HepG2 (cell line): ENCODE measurements around the gene WDR35. TPM values are rescaled to one million over a fixed set of nuclear protein-coding genes. Genes with fewer than 3 reads are reported as not detected.

Experiments
- ATAC-seq: fragments of 200-7000 bp; cut with Tn5 transposase; 3 replicates; pipeline ENCODE4 v1.9.1; 2020; ENCODE audit warnings: mild to moderate bottlenecking, moderate library complexity
- BruUV-seq: library from RNA; stranded (reverse); fragments of 400-500 nt; replicated peaks from 2 replicates; lab custom pipeline; 2021; lab: Mats Ljungman, UMichigan
- CTCF ChIA-PET: fragments of 300-600 bp; formaldehyde crosslinking; extraction: SDS; loops from one replicate; lab custom pipeline; 2021; ENCODE audit warnings: low total read pairs, inconsistent platforms, low intra/inter-chr PET ratio; lab: Yijun Ruan, JAX
- POLR2A ChIA-PET: fragments of 350-600 bp; sonication (Branson Sonifier 250); formaldehyde crosslinking; loops from one replicate; lab custom pipeline; 2020; ENCODE audit warnings: antibody characterized with exemption, inconsistent platforms; lab: Yijun Ruan, JAX
- DNase-seq: peaks from one replicate; pipeline ENCODE4 v3.0.0-alpha.2; 2015; ENCODE audit warnings: low spot score
- FAIRE-seq: peaks from 3 replicates; lab custom pipeline; 2011; peaks lifted over from hg19 to GRCh38; lab: Jason Lieb, UNC
- H2AFZ ChIP-seq: one replicate; pipeline ENCODE4 v1.6.1; 2011; ENCODE audit warnings: low read length, inconsistent platforms
- H3K27ac ChIP-seq: fragments of 300-600 bp; 3 replicates; pipeline ENCODE4 v1.8.0; 2011; ENCODE audit warnings: mixed run types, mild to moderate bottlenecking, mixed read lengths, low read length, inconsistent platforms; ENCODE audit not compliant: insufficient read depth; ENCODE audit errors: extremely low read length
- H3K27me3 ChIP-seq, 2 experiments: fragments of 200-600 bp in 1 of 2; 2 replicates in 1 of 2; 3 replicates in 1 of 2; pipeline versions ENCODE4 v1.6.0 to v1.8.0; 2011; ENCODE audit warnings: low read length in 2 of 2, mild to moderate bottlenecking in 2 of 2, moderate library complexity in 2 of 2, inconsistent platforms in 1 of 2; ENCODE audit not compliant: insufficient read depth in 2 of 2, control insufficient read depth in 1 of 2
- H3K36me3 ChIP-seq, 2 experiments: fragments of 200-600 bp in 1 of 2; replicated peaks in 1 of 2; 2 replicates in 1 of 2; 3 replicates in 1 of 2; pipeline versions ENCODE4 v1.5.1 to v1.8.0; 2011; ENCODE audit warnings: low read length in 2 of 2, inconsistent platforms in 1 of 2; ENCODE audit not compliant: insufficient read depth in 2 of 2, control insufficient read depth in 1 of 2
- H3K4me1 ChIP-seq: 2 replicates; pipeline ENCODE4 v1.5.1; 2012; ENCODE audit warnings: low read length, inconsistent platforms; ENCODE audit not compliant: insufficient read depth
- H3K4me2 ChIP-seq: 2 replicates; pipeline ENCODE4 v1.6.0; 2011; ENCODE audit warnings: low read depth, low read length, inconsistent platforms
- H3K4me3 ChIP-seq, 3 experiments: fragments of 200-600 bp in 1 of 3; sonication (generic), shearing (Covaris generic) in 1 of 3; replicated peaks in 1 of 3; 2 replicates each; pipeline ENCODE4 v1.5.1; 2011 to 2016; ENCODE audit warnings: low read length in 3 of 3, inconsistent platforms in 2 of 3, low read depth in 2 of 3, mild to moderate bottlenecking in 2 of 3, control low read depth in 1 of 3, mixed read lengths in 1 of 3; ENCODE audit not compliant: insufficient read depth in 1 of 3
- H3K79me2 ChIP-seq: one replicate; pipeline ENCODE4 v1.6.1; 2011; ENCODE audit warnings: low read length, inconsistent platforms; ENCODE audit not compliant: insufficient read depth
- H3K9ac ChIP-seq: 2 replicates; pipeline ENCODE4 v1.6.0; 2011; ENCODE audit warnings: mild to moderate bottlenecking, low read depth, low read length, inconsistent platforms; ENCODE audit not compliant: insufficient read depth
- H3K9me3 ChIP-seq: 2 replicates; pipeline ENCODE4 v1.5.1; 2012; ENCODE audit warnings: mild to moderate bottlenecking, low read length
- H4K20me1 ChIP-seq: 2 replicates; pipeline ENCODE4 v1.6.0; 2011; ENCODE audit warnings: inconsistent platforms, mild to moderate bottlenecking, low read length, moderate library complexity; ENCODE audit not compliant: insufficient read depth
- ARNT ChIP-seq: fragments of 450-650 bp; IDR thresholded peaks from 2 replicates; pipeline ENCODE4 v1.6.1; 2017
- ARNTL ChIP-seq: sonication (generic); formaldehyde crosslinking; IDR thresholded peaks from 2 replicates; pipeline ENCODE4 v1.4.0; 2020; ENCODE audit warnings: mild to moderate bottlenecking, missing genetic modification reagents
- FOSL1 ChIP-seq: sonication (generic); formaldehyde crosslinking; IDR thresholded peaks from 2 replicates; pipeline ENCODE4 v1.9.0; 2021; ENCODE audit warnings: missing genetic modification reagents, borderline replicate concordance
- FOXA3 ChIP-seq: IDR thresholded peaks from 2 replicates; pipeline ENCODE4 v1.6.1; 2016; ENCODE audit warnings: missing genetic modification reagents, missing compliant biosample characterization
- MED8 ChIP-seq: sonication (generic); formaldehyde crosslinking; IDR thresholded peaks from 2 replicates; pipeline ENCODE4 v1.8.1; 2023; ENCODE audit warnings: mild to moderate bottlenecking, missing genetic modification reagents; ENCODE audit not compliant: insufficient replicate concordance
- MIER2 ChIP-seq: IDR thresholded peaks from 2 replicates; pipeline ENCODE4 v1.6.1; 2016; ENCODE audit warnings: missing biosample characterization, missing genetic modification reagents
- RELA ChIP-seq: sonication (generic); formaldehyde crosslinking; IDR thresholded peaks from 2 replicates; pipeline ENCODE4 v1.4.0; 2020; ENCODE audit warnings: missing genetic modification reagents
- SOX5 ChIP-seq: IDR thresholded peaks from 2 replicates; pipeline ENCODE4 v1.6.1; 2016; ENCODE audit warnings: borderline replicate concordance
- WGBS: methylation state at CpG from one replicate; pipeline ENCODE4 v1.1.6; 2017; ENCODE audit warnings: low lambda C conversion rate; 5-methylcytosine and 5-hydroxymethylcytosine counted together
- in situ Hi-C: cut with HindIII; loops from 2 replicates; pipeline ENCODE4 v1.10.0; 2017; ENCODE audit warnings: low pct_unique_long_range_greater_than_20kb; ENCODE audit not compliant: extremely low pct_ligation_motif_present
- intact Hi-C: fragments of 100-400 bp; cut with micrococcal nuclease; formaldehyde crosslinking; loops from one replicate; pipeline ENCODE4 v1.10.0; 2022; ENCODE audit not compliant: unreplicated experiment
- polyA plus RNA-seq, 8 experiments: library from polyadenylated mRNA; depleted of rRNA in 3 of 8; stranded (reverse) in 7 of 8; unstranded in 1 of 8; fragments of >200 nt; fragmentation: Illumina TruSeq in 4 of 8; extraction: Trizol in 4 of 8; gene quantifications; 2 replicates each; pipeline versions ENCODE4 v1.2.1 to v1.2.3, GENCODE V29; 2011 to 2016; ENCODE audit warnings: low read depth in 4 of 8, missing spikeins in 1 of 8, mixed read lengths in 1 of 8; ENCODE audit not compliant: insufficient read depth in 1 of 8
- total RNA-seq, 5 experiments: library from RNA; depleted of rRNA; stranded (reverse); fragments of >200 nt; fragmentation: Illumina TruSeq; extraction: Trizol; gene quantifications; 2 replicates each; pipeline ENCODE4 v1.2.3, GENCODE V29; 2016; ENCODE audit warnings: low read depth in 1 of 5
- TF ChIP-seq, protein P1 (sequence below): sonication (generic); formaldehyde crosslinking; IDR thresholded peaks from 2 replicates; pipeline ENCODE4 v1.5.1; 2020; ENCODE audit warnings: missing genetic modification reagents, mild to moderate bottlenecking, borderline replicate concordance

Gene WDR35
- total and polyA plus RNA-seq, 2 of the 13 experiments (the other 11 are each of a cell fraction or from before 2014, with no cell fraction given), result 11.1 to 19.6 TPM

- Histone ChIP-seq H3K79me2 (no peaks in the 10 kb centered on the region), H2AFZ (no peak overlapping the region), H4K20me1 (no peaks in the 10 kb centered on the region), H3K9ac (no peak overlapping the region), H3K4me1 (peaks cover 9% of the 10 kb centered on the region; the same call in 1 of the 2 replicates), H3K4me3 (no peak overlapping the region), H3K36me3 (no peaks in the 10 kb centered on the region), H3K27ac (no peak overlapping the region), H3K9me3 (no peaks in the 10 kb centered on the region), H3K4me2 (no peak overlapping the region), H3K27me3 (peaks cover 5 to 22% of the 10 kb centered on the region in 2 experiments; a peak in 3 of 5 replicates)
- in situ Hi-C loops, result no loop called here
- intact Hi-C loops, result no loop called here
- ChIA-PET POLR2A (no interaction called here), CTCF (no interaction called here)
- DNase-seq (no peak), FAIRE-seq (no peak), ATAC-seq (no peak)
- BruUV-seq, result no TSS peak
- no peak for TF ChIP-seq SOX5 (CRISPR knock-in tag)
- TF ChIP-seq MIER2 (CRISPR knock-in tag), result no peak
- no peak for TF ChIP-seq ARNT
- no peak for TF ChIP-seq FOXA3 (CRISPR knock-in tag)
- TF ChIP-seq ARNTL, result no peak
- 55% methylated on average over 3 of the region's 3 CpGs for WGBS
These were observed 117.6 kb downstream of the WDR35 start for GRCh38 chr2:19872302-19872701.

DNA sequence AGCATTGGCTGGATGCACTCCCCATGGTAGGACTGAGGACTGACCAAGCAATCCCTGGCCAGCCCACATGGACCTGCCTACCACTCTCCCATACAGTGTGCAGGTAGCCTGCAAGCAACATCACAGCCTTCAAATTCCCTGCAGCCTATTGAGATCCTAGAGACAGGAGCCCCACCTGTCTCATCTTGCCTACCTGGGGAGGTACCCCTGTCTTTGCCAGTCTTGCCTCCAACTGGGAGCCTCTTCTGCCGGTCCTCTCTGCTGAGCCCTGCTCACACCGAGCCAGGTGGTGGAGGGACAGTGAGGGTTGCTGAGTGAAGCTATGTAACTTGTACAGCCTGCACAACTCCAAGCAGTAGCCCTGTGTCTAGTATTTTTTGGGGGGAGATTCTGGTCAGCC is 118.1 kb downstream of the WDR35 start:
- in situ Hi-C loops, result no loop called here
- no peak for FAIRE-seq
- Histone ChIP-seq H3K4me2 (no peak overlapping the region), H3K36me3 (no peaks in the 10 kb centered on the region)
- ATAC-seq, result no peak
- DNase-seq, result no peak
- TF ChIP-seq, protein P1, sequence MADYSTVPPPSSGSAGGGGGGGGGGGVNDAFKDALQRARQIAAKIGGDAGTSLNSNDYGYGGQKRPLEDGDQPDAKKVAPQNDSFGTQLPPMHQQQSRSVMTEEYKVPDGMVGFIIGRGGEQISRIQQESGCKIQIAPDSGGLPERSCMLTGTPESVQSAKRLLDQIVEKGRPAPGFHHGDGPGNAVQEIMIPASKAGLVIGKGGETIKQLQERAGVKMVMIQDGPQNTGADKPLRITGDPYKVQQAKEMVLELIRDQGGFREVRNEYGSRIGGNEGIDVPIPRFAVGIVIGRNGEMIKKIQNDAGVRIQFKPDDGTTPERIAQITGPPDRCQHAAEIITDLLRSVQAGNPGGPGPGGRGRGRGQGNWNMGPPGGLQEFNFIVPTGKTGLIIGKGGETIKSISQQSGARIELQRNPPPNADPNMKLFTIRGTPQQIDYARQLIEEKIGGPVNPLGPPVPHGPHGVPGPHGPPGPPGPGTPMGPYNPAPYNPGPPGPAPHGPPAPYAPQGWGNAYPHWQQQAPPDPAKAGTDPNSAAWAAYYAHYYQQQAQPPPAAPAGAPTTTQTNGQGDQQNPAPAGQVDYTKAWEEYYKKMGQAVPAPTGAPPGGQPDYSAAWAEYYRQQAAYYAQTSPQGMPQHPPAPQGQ (CRISPR knock-in tag), result no peak
- no peak for TF ChIP-seq MED8 (CRISPR knock-in tag)
- TF ChIP-seq RELA (CRISPR knock-in tag), result no peak
- TF ChIP-seq FOSL1 (CRISPR knock-in tag), result no peak
- TF ChIP-seq, all 625 proteins: peak for 0
- POLR2A ChIA-PET, result no interaction called here
- H3K27me3 ChIP-seq, result peaks cover 5 to 22% of the 10 kb centered on the region in 2 experiments; a peak in 3 of 5 replicates
- H3K9ac ChIP-seq, result no peak overlapping the region
- WGBS, result 83% methylated on average over 2 of the region's 2 CpGs
- intact Hi-C loops, result no loop called here
- CTCF ChIA-PET, result no interaction called here
- no peak overlapping the region for H3K27ac ChIP-seq
- peaks cover 14% of the 10 kb centered on the region; the same call in 1 of the 2 replicates for H3K4me1 ChIP-seq
- H3K79me2 ChIP-seq, result no peaks in the 10 kb centered on the region
- no peak overlapping the region for H3K4me3 ChIP-seq
- H4K20me1 ChIP-seq, result no peaks in the 10 kb centered on the region
- H2AFZ ChIP-seq, result no peak overlapping the region
- no peaks in the 10 kb centered on the region for H3K9me3 ChIP-seq
- BruUV-seq, result no TSS peak
